B cell (primary cell): ENCODE measurements around the gene NOL9. TPM values are rescaled to one million over a fixed set of nuclear protein-coding genes. Genes with fewer than 3 reads are reported as not detected.

Experiments
- ATAC-seq: fragments of 200-7000 bp; cut with Tn5 transposase; one replicate; pipeline ENCODE4 v1.10.0; 2021; ENCODE audit warnings: low read depth, mild to moderate bottlenecking, moderate number of reproducible peaks, moderate library complexity
- CTCF ChIA-PET: fragments of 350-600 bp; sonication (Branson Sonifier 250); formaldehyde crosslinking; loops from one replicate; lab custom pipeline; 2021; ENCODE audit warnings: antibody characterized with exemption, inconsistent platforms; lab: Charles Lee
- POLR2A ChIA-PET: fragments of 350-600 bp; sonication (Branson Sonifier 250); formaldehyde crosslinking; loops from one replicate; lab custom pipeline; 2021; ENCODE audit warnings: antibody characterized with exemption; lab: Charles Lee
- DNase-seq: peaks from one replicate; pipeline ENCODE4 v3.0.0; 2013
- H2AFZ ChIP-seq: 2 replicates; pipeline ENCODE4 v1.6.1; 2012; ENCODE audit warnings: mild to moderate bottlenecking, low read depth, low read length; ENCODE audit not compliant: insufficient read depth, poor library complexity, severe bottlenecking
- H3K27ac ChIP-seq, 2 donors: 1 replicate in 1 of 2; 2 replicates in 1 of 2; pipeline ENCODE4 v1.5.1; 2012 to 2013; ENCODE audit warnings: low read length in 2 of 2, mild to moderate bottlenecking in 2 of 2, moderate library complexity in 1 of 2
- H3K27me3 ChIP-seq, 4 experiments: fragments of 200-600 bp in 1 of 4; sonication (generic) in 1 of 4; replicated peaks in 1 of 4; 1 replicate in 2 of 4; 2 replicates in 2 of 4; pipeline versions ENCODE4 v1.6.1 to v1.7.0; 2013 to 2016; ENCODE audit warnings: low read length in 3 of 4, mild to moderate bottlenecking in 2 of 4, mixed read lengths in 1 of 4, moderate library complexity in 1 of 4; ENCODE audit not compliant: insufficient read depth in 4 of 4, control insufficient read depth in 3 of 4; ENCODE audit errors: control extremely low read depth in 1 of 4
- H3K36me3 ChIP-seq, 2 experiments: replicated peaks in 1 of 2; 1 replicate in 1 of 2; 2 replicates in 1 of 2; pipeline versions ENCODE4 v1.6.1 to v1.7.1; 2013; ENCODE audit warnings: low read length in 1 of 2; ENCODE audit not compliant: insufficient read depth in 2 of 2, control insufficient read depth in 1 of 2; ENCODE audit errors: control extremely low read depth in 1 of 2, extremely low read depth in 1 of 2
- H3K4me1 ChIP-seq, 2 donors: fragments of 200-600 bp in 1 of 2; sonication (generic) in 1 of 2; 1 replicate in 1 of 2; 2 replicates in 1 of 2; pipeline versions ENCODE4 v1.5.1 to v1.6.1; 2013 to 2017; ENCODE audit warnings: low read length in 2 of 2; ENCODE audit not compliant: control insufficient read depth in 2 of 2, insufficient read depth in 2 of 2
- H3K4me2 ChIP-seq: replicated peaks from 2 replicates; pipeline ENCODE3; 2012; ENCODE audit warnings: mild to moderate bottlenecking, low read depth, low read length; ENCODE audit not compliant: poor library complexity, severe bottlenecking
- H3K4me3 ChIP-seq, 5 experiments: fragments of 200-600 bp in 1 of 5; sonication (generic) in 1 of 5; 1 replicate in 3 of 5; 2 replicates in 2 of 5; pipeline versions ENCODE4 v1.5.1 to v1.7.0; 2011 to 2016; ENCODE audit warnings: low read length in 4 of 5, mild to moderate bottlenecking in 4 of 5, low read depth in 2 of 5, control low read depth in 1 of 5, moderate library complexity in 1 of 5; ENCODE audit not compliant: insufficient read depth in 1 of 5; ENCODE audit errors: control extremely low read depth in 1 of 5, extremely low read depth in 1 of 5
- H3K79me2 ChIP-seq: fragments of 200-600 bp; sonication (generic); one replicate; pipeline ENCODE4 v1.6.0; 2016; ENCODE audit warnings: low read length; ENCODE audit not compliant: control insufficient read depth, insufficient read depth
- H3K9ac ChIP-seq: fragments of 200-600 bp; sonication (generic); 2 replicates; pipeline ENCODE4 v1.6.1; 2017; ENCODE audit warnings: mild to moderate bottlenecking, low read length, moderate library complexity
- H3K9me3 ChIP-seq, 3 donors: one replicate each; pipeline versions ENCODE4 v1.6.1 to v1.7.1; 2013; ENCODE audit warnings: low read length in 2 of 3; ENCODE audit not compliant: control insufficient read depth in 2 of 3, insufficient read depth in 1 of 3; ENCODE audit errors: control extremely low read depth in 1 of 3
- H4K20me1 ChIP-seq: 2 replicates; pipeline ENCODE4 v1.6.0; 2012; ENCODE audit warnings: mild to moderate bottlenecking, low read length; ENCODE audit not compliant: insufficient read depth, control insufficient read depth, poor library complexity, severe bottlenecking
- H3K27ac Mint-ChIP-seq: one replicate; pipeline ENCODE4 v1.8.0; 2021; ENCODE audit warnings: mixed read lengths
- H3K27me3 Mint-ChIP-seq: one replicate; pipeline ENCODE4 v1.8.0; 2021; ENCODE audit warnings: mixed read lengths
- H3K4me1 Mint-ChIP-seq: one replicate; pipeline ENCODE4 v1.8.0; 2021; ENCODE audit warnings: mixed read lengths
- H3K4me3 Mint-ChIP-seq: one replicate; pipeline ENCODE4 v1.8.0; 2021; ENCODE audit warnings: mixed read lengths
- H3K9me3 Mint-ChIP-seq: one replicate; pipeline ENCODE4 v1.8.0; 2022; ENCODE audit warnings: mixed read lengths; ENCODE audit not compliant: insufficient read depth
- CTCF ChIP-seq: fragments of 200-600 bp; IDR thresholded peaks from one replicate; pipeline ENCODE4 v1.8.0; 2022; ENCODE audit warnings: antibody characterized with exemption, mild to moderate bottlenecking
- EZH2 ChIP-seq: IDR thresholded peaks from 2 replicates; pipeline ENCODE4 v1.6.1; 2012; ENCODE audit warnings: borderline replicate concordance, low read depth, mild to moderate bottlenecking, moderate library complexity, low read length; ENCODE audit not compliant: insufficient read depth, poor library complexity, severe bottlenecking
- WGBS: methylation state at CpG from one replicate; pipeline ENCODE4 v1.1.5; 2013; ENCODE audit warnings: missing lambda C conversion rate; ENCODE audit not compliant: insufficient coverage; 5-methylcytosine and 5-hydroxymethylcytosine counted together
- intact Hi-C: fragments of 100-400 bp; cut with micrococcal nuclease; formaldehyde crosslinking; loops from one replicate; pipeline ENCODE4 v1.10.0; 2022
- polyA plus RNA-seq: library from polyadenylated mRNA; depleted of rRNA; stranded (reverse); fragments of >200 nt; gene quantifications from 2 replicates; pipeline ENCODE4 v1.2.3, GENCODE V29; 2012
- total RNA-seq, 2 donors: library from RNA; stranded (reverse); fragments of 120-200 nt in 1 of 2; gene quantifications; 1 replicate in 1 of 2; 2 replicates in 1 of 2; pipeline versions ENCODE4 v1.2.3 to v1.2.4, GENCODE V29; 2013 to 2022

The NOL9 gene
- total and polyA plus RNA-seq, 2 donors (not counting 1 experiment from before 2014, with no cell fraction given), result 23.8 to 49.5 TPM

- no peak overlapping the region for H3K27ac Mint-ChIP-seq
- WGBS, result 93% methylated on average over 11 of the region's 11 CpGs
- Histone ChIP-seq H4K20me1 (no peaks in the 10 kb centered on the region), H3K9ac (no peak overlapping the region), H3K9me3 (no peaks in the 10 kb centered on the region), H3K27me3 (peaks cover 0 to 2% (median 0%) of the 10 kb centered on the region in 4 experiments), H3K27ac (no peak overlapping the region), H3K79me2 (no peaks in the 10 kb centered on the region), H2AFZ (no peak overlapping the region), H3K4me2 (no peak overlapping the region), H3K4me3 (no peak overlapping the region), H3K4me1 (peaks cover 0 to 10% of the 10 kb centered on the region in 2 donors), H3K36me3 (no peaks in the 10 kb centered on the region)
- H3K4me3 Mint-ChIP-seq, result no peak overlapping the region
- TF ChIP-seq EZH2 (no peak), CTCF (no peak)
- no peak for DNase-seq
- no peaks in the 10 kb centered on the region for H3K4me1 Mint-ChIP-seq
- no peaks in the 10 kb centered on the region for H3K9me3 Mint-ChIP-seq
- ATAC-seq, result no peak
- peaks cover 10% of the 10 kb centered on the region for H3K27me3 Mint-ChIP-seq
- POLR2A ChIA-PET, result no interaction called here
- CTCF ChIA-PET, result no interaction called here
- intact Hi-C loops, result no loop called here
Measured at GRCh38 chr1:6508816-6509189, 45.5 kb downstream of the NOL9 start.

GRCh38 chr1:6508154-6508815 lies 46.0 kb downstream of the NOL9 start:
- ATAC-seq (no peak), DNase-seq (no peak)
- intact Hi-C loops, result no loop called here
- Mint-ChIP-seq H3K27me3 (peaks cover 10% of the 10 kb centered on the region), H3K9me3 (no peaks in the 10 kb centered on the region), H3K4me1 (no peaks in the 10 kb centered on the region), H3K4me3 (no peak overlapping the region), H3K27ac (no peak overlapping the region)
- H3K27me3 ChIP-seq, result peaks cover 0 to 2% (median 0%) of the 10 kb centered on the region in 4 experiments
- H3K9ac ChIP-seq, result no peak overlapping the region
- no peak overlapping the region for H2AFZ ChIP-seq
- TF ChIP-seq CTCF (no peak), EZH2 (no peak)
- H3K79me2 ChIP-seq, result no peaks in the 10 kb centered on the region
- ChIA-PET CTCF (no interaction called here), POLR2A (no interaction called here)
- no peaks in the 10 kb centered on the region for H3K9me3 ChIP-seq
- WGBS, result 86% methylated on average over 17 of the region's 18 CpGs
- H3K4me2 ChIP-seq, result no peak overlapping the region
- no peaks in the 10 kb centered on the region for H3K36me3 ChIP-seq
- H4K20me1 ChIP-seq, result no peaks in the 10 kb centered on the region
- peaks cover 0 to 10% of the 10 kb centered on the region in 2 donors for H3K4me1 ChIP-seq
- H3K27ac ChIP-seq, result no peak overlapping the region
- H3K4me3 ChIP-seq, result no peak overlapping the region
